Smooth muscle cell (in vitro differentiated cells): Measurements from ENCODE around the gene TMCC2. TPM values are rescaled to one million over a fixed set of nuclear protein-coding genes. Genes with fewer than 3 reads are reported as not detected.
A peak's percentile ranks its signal among the peaks of the same experiment; 100 is the strongest.

Source experiments
- DNase-seq: peaks from one replicate; lab custom pipeline; 2025; ENCODE audit not compliant: unreplicated experiment; lab: John Stamatoyannopoulos, UW
- H2AFZ ChIP-seq: fragments of 200-600 bp; sonication (generic); 2 replicates; pipeline ENCODE4 v1.6.0; 2016; ENCODE audit warnings: antibody characterized with exemption, low read depth, mild to moderate bottlenecking
- H3F3A ChIP-seq: fragments of 200-600 bp; sonication (generic); 2 replicates; pipeline ENCODE4 v1.6.0; 2017; ENCODE audit warnings: antibody characterized with exemption, low read depth
- H3K27ac ChIP-seq: fragments of 200-600 bp; sonication (generic); 2 replicates; pipeline ENCODE4 v1.5.1; 2016; ENCODE audit warnings: low read depth, mild to moderate bottlenecking
- H3K27me3 ChIP-seq: fragments of 200-600 bp; sonication (generic); 2 replicates; pipeline ENCODE4 v1.6.1; 2016; ENCODE audit warnings: low read depth, mild to moderate bottlenecking
- H3K36me3 ChIP-seq: fragments of 200-600 bp; sonication (generic); 2 replicates; pipeline ENCODE4 v1.5.1; 2016; ENCODE audit warnings: low read depth
- H3K4me1 ChIP-seq: fragments of 200-600 bp; sonication (generic); 2 replicates; pipeline ENCODE4 v1.5.1; 2016; ENCODE audit warnings: low read depth
- H3K4me2 ChIP-seq: fragments of 200-600 bp; sonication (generic); 2 replicates; pipeline ENCODE4 v1.6.0; 2016; ENCODE audit warnings: mild to moderate bottlenecking
- H3K4me3 ChIP-seq: fragments of 200-600 bp; sonication (generic); 2 replicates; pipeline ENCODE4 v1.5.1; 2016; ENCODE audit warnings: mild to moderate bottlenecking
- H3K79me2 ChIP-seq: fragments of 200-600 bp; sonication (generic); 2 replicates; pipeline ENCODE4 v1.6.0; 2016; ENCODE audit warnings: low read depth, mild to moderate bottlenecking
- H3K9ac ChIP-seq: fragments of 200-600 bp; sonication (generic); 2 replicates; pipeline ENCODE4 v1.6.0; 2016; ENCODE audit warnings: low read depth
- H3K9me3 ChIP-seq: fragments of 200-600 bp; sonication (generic); replicated peaks from 2 replicates; pipeline ENCODE4 v1.5.1; 2016; ENCODE audit warnings: low read depth
- H4K20me1 ChIP-seq: fragments of 200-600 bp; sonication (generic); 2 replicates; pipeline ENCODE4 v1.6.0; 2016; ENCODE audit warnings: low read depth
- WGBS: methylation state at CpG from one replicate; pipeline ENCODE4 v1.1.7; 2016; ENCODE audit warnings: low lambda C conversion rate; 5-methylcytosine and 5-hydroxymethylcytosine counted together
- polyA plus RNA-seq: library from polyadenylated mRNA; unstranded; fragments of >200 nt; fragmentation: Nextera tagmentation; extraction: Ambion mirVana; gene quantifications from 2 replicates; pipeline ENCODE4 v1.2.1, GENCODE V29; 2016
- total RNA-seq: library from RNA; depleted of rRNA; stranded (reverse); fragments of >200 nt; gene quantifications from 2 replicates; pipeline ENCODE4 v1.2.3, GENCODE V29; 2014
- TF ChIP-seq, protein P1 (sequence below): fragments of 200-600 bp; sonication (generic); IDR thresholded peaks from 2 replicates; pipeline ENCODE4 v1.5.1; 2017; ENCODE audit warnings: borderline replicate concordance, mild to moderate bottlenecking, antibody characterized with exemption; ENCODE audit not compliant: insufficient read depth, poor library complexity, severe bottlenecking

TMCC2 gene
- total and polyA plus RNA-seq, 2 experiments from 2014 or later = 3.3 to 5.6 TPM

DNA sequence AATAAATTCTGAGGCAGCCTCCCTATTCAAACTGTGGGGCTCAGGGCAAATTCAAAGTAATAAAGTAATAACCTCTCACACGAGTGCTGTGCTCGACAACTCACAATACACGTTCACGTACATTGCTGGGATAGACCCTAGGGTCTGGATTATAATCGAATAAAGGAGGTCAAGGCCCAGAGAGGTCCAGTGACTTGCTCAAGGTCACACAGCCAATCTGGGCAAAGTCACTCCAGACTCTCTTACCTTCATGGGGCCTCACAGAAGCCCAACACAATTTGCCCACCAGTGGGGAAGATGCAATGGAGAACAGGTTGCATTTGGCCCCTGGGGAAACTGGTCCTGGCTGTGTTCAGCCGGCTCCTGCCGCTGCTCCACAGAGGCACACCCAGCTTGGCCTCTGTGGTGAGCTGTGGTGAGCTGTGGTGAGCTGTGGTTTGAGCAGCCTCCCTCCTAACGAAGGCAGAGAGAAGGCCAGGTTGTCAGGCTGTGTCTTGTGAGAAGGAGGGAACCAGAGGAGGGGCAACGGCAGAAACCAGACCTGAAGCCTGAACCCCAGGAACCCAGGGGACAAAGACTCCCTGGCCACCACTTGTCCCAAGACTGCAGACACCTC, 58.7 kb downstream of the TMCC2 start:
- Histone ChIP-seq H3K4me3 (no peak overlapping the region), H3K4me2 (peak overlapping the region; percentile 67), H4K20me1 (no peaks in the 10 kb centered on the region), H3K27me3 (no peaks in the 10 kb centered on the region), H3F3A (peaks cover 24% of the 10 kb centered on the region), H3K79me2 (no peaks in the 10 kb centered on the region), H3K9ac (no peak overlapping the region), H2AFZ (no peak overlapping the region), H3K4me1 (peaks cover 35% of the 10 kb centered on the region), H3K27ac (peak overlapping the region; percentile 88), H3K36me3 (no peaks in the 10 kb centered on the region), H3K9me3 (no peaks in the 10 kb centered on the region)
- DNase-seq = no peak
- 83% methylated on average over 9 of the region's 9 CpGs for WGBS
- TF ChIP-seq, protein P1, sequence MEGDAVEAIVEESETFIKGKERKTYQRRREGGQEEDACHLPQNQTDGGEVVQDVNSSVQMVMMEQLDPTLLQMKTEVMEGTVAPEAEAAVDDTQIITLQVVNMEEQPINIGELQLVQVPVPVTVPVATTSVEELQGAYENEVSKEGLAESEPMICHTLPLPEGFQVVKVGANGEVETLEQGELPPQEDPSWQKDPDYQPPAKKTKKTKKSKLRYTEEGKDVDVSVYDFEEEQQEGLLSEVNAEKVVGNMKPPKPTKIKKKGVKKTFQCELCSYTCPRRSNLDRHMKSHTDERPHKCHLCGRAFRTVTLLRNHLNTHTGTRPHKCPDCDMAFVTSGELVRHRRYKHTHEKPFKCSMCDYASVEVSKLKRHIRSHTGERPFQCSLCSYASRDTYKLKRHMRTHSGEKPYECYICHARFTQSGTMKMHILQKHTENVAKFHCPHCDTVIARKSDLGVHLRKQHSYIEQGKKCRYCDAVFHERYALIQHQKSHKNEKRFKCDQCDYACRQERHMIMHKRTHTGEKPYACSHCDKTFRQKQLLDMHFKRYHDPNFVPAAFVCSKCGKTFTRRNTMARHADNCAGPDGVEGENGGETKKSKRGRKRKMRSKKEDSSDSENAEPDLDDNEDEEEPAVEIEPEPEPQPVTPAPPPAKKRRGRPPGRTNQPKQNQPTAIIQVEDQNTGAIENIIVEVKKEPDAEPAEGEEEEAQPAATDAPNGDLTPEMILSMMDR = no peak

GRCh38 chr1:205287076-205287475, 59.3 kb downstream of the TMCC2 start:
- no peaks in the 10 kb centered on the region for H3K9me3 ChIP-seq
- H3F3A ChIP-seq = peaks cover 24% of the 10 kb centered on the region
- no peaks in the 10 kb centered on the region for H3K79me2 ChIP-seq
- H3K4me2 ChIP-seq = peak overlapping the region; percentile 21
- no peak overlapping the region for H2AFZ ChIP-seq
- H3K36me3 ChIP-seq = no peaks in the 10 kb centered on the region
- 58% methylated on average over 3 of the region's 3 CpGs for WGBS
- peak overlapping the region; percentile 88 for H3K27ac ChIP-seq
- TF ChIP-seq, protein P1 = no peak
- no peaks in the 10 kb centered on the region for H4K20me1 ChIP-seq
- no peaks in the 10 kb centered on the region for H3K27me3 ChIP-seq
- H3K9ac ChIP-seq = no peak overlapping the region
- no peak overlapping the region for H3K4me3 ChIP-seq
- H3K4me1 ChIP-seq = peaks cover 35% of the 10 kb centered on the region
- no peak for DNase-seq

- no peak overlapping the region for H2AFZ ChIP-seq
- 46% methylated on average over 8 of the region's 8 CpGs for WGBS
Measured at GRCh38 chr1:205287767-205288559, 60.2 kb downstream of the TMCC2 start.

More at GRCh38 chr1:205287767-205288559, 60.2 kb downstream of the TMCC2 start:
- TF ChIP-seq, protein P1 = no peak
- DNase-seq = no peak
- Histone ChIP-seq H3K36me3 (no peaks in the 10 kb centered on the region), H3F3A (peaks cover 24% of the 10 kb centered on the region), H3K9me3 (no peaks in the 10 kb centered on the region), H3K27ac (peak overlapping the region; percentile 38), H3K4me2 (peak overlapping the region; percentile 32), H3K4me1 (peaks cover 35% of the 10 kb centered on the region), H3K27me3 (no peaks in the 10 kb centered on the region), H4K20me1 (no peaks in the 10 kb centered on the region), H3K79me2 (no peaks in the 10 kb centered on the region), H3K4me3 (no peak overlapping the region), H3K9ac (no peak overlapping the region)
